NCI-H2029 (cell line): ENCODE results near the gene NR2E1.

Experiments
- DNase-seq: peaks from one replicate; lab custom pipeline; 2025; lab: John Stamatoyannopoulos, UW

NR2E1 gene

DNA sequence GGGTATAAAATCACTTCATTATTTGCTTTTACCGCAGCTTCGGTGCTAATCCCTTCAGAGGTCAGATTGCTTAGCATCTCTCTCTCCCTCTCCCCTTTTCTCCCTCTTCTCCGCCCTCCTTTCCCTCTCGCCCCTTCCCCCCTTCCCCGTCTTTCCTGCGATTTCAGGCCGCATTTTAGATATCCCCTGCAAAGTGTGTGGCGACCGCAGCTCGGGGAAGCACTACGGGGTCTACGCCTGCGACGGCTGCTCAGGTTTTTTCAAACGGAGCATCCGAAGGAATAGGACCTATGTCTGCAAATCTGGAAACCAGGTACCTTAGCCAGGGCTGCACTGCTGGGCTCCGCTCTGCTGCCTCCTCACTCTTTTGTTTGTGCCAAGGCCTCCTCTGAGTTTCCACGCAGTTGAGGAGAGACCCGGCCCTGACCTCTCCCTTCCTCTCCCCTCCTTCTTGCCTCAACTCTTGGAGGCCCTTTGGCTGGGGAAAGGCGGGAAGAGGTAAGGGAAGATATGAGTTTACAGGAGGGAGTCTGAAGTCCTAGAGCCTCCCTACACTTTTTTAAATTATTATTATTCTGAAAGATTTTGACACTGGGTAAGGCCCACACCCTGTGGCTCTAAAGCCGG, 5.6 kb downstream of the NR2E1 start:
- no peak for DNase-seq

DNA sequence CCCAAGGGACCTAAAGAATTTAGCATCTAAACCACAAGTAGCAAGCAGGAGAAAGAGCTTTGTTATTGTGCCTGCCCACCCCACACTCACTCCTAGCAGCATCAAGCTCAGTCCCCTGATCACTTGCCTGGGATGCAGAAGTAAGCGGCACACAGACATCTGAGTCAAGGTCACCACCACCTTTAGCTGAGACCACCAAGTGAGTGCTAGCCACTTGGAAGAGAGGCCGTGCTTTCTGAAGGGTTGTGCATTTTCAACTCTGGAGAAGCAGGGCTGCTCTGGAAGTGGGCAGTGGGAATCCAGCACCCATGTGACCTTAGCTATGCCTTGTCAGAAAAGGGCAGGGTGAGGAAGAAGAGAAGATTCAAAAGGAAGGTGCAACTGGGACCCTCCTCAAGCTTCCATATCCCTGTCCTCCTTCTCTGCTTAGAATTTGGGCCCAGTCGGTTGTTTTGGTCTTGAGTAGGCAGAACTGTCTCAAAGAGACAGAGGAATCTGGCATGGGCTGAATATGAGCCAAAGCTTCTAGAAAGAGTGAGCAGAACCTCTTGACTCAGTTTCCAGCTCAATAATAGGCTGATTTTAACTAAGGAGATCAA, 6.2 kb downstream of the NR2E1 start:
- DNase-seq = no peak

DNA sequence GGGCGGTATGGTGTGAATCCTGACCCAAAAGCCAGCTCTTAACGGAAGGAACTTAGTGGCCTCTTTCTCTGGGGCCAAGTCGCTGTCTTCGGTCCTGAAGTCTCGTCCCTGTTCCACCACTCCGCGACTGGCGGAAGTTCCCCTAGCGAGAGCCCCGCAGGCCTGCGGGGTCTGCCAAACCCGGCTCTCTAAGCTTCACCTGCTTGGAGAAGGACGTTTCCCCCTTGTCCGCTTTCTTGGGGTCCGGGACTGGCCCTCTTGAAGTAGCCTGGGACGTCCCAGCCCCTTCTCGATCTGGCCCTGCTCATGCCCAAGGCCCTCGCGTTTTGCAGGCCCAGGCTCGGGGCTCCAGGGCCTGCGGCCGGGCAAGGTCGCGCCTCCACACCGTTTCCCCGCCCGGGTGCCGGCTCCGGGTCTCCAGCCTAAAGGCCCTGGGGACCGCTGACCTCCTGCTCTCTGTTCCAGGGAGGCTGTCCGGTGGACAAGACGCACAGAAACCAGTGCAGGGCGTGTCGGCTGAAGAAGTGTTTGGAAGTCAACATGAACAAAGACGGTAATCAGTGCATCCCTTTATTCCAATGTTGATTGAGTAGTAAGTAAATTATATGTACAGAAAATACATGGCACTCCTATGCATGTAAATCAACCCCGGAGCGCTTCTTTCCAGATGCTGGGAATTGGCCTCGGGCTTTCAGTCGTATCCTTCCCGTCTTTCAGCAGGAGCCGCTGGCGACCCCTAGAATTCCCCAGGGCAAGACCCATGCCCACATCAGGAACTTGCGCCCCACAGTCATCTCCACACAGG, 8.8 kb downstream of the NR2E1 start:
- DNase-seq = no peak

DNA sequence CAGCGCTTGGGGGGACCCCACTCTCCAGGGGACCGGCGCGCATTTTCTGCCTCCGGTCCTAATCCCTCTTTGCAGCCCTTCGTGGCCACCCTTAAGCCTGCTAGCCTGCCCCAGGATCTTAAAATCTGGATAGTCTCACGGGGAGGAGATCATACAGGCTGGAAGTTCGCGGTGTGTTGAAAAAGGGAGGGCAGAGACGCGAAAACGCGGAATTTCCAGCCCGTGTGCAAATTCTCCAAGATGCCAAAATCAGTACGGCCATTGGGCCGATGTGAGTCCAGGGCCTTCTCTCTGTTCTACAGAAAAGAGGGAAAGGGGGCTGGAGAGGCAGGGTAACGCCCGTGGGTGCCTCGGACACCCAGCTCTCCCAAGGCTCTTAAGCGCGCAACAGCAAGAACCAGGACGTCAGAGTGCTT, 9.4 kb downstream of the NR2E1 start:
- no peak for DNase-seq

DNA sequence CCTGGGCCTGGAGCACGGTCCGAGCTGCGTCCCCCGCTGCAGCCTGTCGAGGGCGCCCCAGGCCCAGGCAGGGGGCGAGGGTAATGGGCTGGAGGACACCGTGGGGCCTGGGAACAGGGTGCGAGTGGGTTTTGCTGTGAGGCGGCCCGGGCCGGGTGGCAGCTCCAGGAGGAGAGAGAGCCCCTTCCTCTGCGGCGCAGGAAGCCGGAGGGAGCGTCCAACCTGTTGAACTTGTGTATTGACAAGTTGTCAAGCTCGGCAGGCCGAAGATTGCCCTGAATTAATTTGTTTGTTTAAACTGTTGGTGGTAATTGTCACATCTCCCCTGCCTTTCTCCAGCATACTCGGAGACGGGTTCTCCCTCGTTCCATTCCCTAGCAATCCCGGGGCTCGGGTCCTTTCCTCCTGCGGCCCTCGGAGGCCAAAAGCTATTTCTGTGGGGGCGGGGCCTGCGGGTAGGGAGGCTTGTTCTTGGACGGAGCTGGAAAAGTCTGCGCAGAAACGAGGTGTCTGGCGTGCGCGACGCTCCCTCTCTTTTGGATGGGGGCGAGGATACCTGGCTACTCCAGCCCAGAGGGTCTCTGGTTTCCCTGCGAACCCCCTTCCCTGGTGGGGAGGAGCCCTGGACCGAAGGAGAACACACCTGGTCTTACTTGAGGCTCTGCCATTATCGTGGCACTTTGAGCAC, 9.9 kb downstream of the NR2E1 start:
- no peak for DNase-seq

DNA sequence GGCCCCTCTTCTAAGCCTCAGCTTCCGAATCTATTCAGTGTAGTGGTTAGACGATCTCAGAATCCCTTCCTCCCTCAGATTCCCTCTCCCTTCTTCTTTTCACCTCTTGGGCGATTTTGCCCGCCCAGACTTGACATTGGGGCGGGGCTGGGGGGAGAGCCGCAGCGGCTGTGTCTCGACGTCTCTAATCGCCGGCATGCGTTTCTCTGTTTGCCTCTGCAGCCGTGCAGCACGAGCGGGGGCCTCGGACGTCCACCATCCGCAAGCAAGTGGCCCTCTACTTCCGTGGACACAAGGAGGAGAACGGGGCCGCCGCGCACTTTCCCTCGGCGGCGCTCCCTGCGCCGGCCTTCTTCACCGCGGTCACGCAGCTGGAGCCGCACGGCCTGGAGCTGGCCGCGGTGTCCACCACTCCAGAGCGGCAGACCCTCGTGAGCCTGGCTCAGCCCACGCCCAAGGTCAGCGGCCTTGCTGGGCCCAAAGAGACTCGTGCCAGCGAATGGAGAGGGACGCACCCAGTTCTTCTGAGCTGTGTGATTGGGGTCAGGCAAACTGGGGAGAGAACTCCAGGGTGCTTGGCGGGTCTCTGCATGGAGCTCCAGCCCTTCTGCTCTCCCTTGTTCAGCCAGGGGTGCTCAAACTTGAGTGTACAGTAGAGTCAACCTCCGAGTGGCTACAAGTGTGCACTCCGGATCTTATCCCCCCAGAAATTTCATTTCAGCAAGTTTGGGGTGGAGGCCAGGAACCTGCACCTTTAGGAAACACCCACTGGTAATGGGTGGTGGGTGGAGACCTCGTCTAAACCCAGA, 10.7 kb downstream of the NR2E1 start:
- DNase-seq = no peak

DNA sequence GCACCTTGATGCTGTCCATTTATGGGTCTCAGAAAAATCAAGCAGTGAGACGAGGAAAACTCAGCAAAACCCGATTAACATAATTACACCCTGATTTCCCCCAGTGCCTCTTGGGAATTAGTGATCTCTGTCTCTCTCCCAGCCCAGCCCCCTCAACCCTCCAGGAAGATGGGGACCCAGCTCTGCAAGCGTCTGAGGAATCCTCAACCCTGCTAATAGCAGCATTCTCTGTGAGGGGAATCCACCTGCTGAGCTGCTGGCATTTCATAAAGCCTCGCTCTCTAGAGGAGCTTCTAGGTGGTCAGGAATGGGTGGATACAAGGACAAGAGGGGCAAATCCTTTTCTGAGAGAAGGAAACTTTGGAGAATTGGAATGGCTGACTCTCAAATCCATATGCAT, 13.9 kb downstream of the NR2E1 start:
- no peak for DNase-seq

DNA sequence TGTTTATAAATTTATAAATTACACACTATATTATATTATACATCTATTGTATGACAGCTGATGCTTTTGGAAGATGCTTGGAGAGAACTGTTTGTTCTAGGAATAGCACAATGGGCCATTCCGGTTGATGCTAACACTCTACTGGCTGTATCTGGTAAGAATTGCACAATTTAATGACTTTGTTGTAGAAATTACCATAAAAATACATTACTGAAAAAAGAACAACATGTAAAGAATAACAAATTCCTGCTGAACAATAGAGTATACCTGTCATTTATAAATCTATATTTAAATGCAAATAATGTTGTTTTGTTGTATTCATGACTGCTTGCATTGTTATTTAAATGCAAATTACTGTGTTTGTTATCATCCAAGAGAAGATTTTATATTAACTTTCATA, 14.4 kb downstream of the NR2E1 start:
- no peak for DNase-seq

DNA sequence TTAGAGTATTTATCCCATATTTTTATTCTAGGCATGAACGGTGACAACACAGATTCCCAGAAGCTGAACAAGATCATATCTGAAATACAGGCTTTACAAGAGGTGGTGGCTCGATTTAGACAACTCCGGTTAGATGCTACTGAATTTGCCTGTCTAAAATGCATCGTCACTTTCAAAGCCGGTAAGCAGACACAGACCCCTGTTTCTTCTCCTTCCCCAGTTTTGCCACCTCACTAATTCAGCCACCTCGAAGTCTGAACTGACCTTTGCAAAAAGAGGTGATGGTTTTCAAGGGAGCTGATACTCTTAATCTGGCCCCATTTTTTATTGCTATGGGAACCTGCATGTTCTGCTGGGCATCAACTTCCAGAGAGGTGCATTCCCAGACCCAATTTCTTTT, 15.0 kb downstream of the NR2E1 start:
- DNase-seq = no peak

DNA sequence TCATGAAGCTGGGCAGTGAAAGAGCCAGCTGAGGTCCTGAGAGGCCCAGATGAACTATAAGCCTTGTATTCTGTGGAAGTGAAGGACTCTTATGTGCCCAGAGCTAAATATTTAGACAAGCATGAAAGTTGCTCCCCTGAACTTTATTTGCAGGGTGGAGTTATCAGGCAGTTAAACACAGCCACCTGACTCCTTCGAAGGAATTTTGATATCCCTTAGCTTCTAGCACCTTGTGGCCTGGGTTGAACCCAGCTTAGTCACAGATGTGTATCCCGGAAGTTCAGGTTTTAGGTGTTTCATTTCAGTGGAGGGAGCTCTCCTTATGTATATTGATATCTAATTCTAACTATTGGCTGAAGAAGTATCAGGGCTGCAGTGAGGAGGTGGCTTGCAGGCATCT, 20.4 kb downstream of the NR2E1 start:
- DNase-seq = no peak

DNA sequence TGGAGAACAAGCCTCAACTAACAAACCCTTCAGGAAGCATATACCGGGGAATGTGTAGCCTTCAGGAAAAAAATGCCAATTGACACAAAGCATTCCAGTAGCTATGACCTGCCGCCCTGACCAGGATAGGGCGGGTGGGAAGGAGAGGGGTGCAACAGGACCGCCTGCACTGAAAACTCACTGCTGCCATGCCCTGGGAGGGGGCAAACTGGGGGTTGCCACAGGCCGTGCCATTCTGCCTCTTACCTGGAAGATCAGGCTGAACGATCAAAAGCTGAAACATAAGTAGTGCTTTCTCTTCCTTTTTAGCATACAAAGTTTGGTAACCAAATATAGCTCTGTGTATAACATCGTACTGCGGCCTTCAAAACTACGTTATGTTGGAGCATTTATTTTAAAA, 21.7 kb downstream of the NR2E1 start:
- no peak for DNase-seq

DNA sequence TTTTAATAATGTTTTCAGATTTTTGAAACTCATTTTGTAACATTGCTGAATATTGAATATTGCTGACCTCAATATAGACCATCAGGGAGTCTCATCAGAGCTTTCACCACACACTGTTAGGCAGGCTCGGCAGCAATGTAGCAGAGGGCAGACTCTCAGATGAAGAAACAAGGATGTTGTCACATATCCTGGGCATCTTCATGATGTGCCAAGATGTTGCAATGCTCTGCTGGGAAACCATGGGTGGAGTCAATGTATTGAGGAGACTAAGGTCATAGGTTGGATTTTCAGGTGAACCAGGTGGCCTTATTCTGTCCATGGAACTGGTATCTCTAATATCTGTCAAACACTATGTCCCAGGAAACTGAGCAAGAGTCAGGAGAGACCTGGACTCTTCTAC, 27.3 kb downstream of the NR2E1 start:
- no peak for DNase-seq

DNA sequence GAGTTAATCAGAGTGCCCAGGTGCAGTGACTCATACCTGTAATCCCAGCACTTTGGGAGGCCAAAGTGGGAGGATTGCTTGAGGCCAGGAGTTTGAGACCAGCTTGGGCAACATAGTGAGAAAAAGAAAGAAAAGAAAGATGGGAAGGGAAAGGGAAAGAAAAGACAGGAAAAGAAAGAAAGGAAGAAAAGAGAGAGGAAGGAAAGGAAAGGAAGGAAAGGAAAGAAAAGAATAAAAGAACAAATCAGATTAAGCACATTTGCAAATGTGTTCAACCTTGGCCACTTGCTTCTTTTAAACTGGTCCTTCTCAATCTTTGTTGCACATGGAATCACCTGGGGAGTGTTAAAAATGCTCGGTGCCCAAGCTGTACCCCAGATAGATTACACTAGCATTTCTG, 28.0 kb downstream of the NR2E1 start:
- DNase-seq = no peak

DNA sequence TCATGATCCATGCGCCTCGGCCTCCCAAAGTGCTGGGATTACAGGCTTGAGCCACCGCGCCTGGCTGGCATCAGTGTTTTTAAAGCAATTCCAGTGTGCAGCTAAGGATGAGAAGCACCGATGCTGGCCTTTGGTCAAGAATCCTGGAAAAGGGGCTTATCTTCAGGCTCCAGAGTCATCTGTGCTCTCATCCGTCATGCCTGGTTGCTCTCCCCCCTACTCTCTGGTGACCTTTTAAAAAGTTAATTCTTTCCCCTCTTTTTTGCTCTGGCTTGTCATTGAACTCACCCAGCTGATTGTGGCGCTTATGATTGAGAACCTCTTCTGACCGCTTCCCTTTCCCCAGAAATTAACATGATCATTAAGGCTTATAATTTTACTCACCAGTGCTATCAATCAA, 28.7 kb downstream of the NR2E1 start:
- DNase-seq = no peak

DNA sequence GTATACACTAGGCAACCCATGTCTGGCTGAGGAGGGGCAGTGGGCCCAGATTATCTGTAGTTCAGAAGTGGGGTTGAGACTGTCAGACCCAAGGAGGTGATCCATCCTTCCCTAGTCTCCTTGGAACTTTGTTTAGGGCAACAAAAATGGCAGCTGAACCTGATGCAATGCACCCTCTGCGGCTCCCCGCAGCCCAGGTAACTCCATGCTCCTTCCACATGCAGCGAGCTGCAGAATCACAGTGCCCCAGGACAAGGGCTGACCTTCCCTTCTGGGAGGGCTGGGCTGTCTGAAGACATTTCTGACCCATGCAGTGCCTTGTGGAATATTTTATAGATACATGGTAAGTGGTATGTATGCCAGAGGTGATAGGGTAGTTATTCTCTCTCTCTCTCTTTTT, 29.4 kb downstream of the NR2E1 start:
- DNase-seq = no peak

DNA sequence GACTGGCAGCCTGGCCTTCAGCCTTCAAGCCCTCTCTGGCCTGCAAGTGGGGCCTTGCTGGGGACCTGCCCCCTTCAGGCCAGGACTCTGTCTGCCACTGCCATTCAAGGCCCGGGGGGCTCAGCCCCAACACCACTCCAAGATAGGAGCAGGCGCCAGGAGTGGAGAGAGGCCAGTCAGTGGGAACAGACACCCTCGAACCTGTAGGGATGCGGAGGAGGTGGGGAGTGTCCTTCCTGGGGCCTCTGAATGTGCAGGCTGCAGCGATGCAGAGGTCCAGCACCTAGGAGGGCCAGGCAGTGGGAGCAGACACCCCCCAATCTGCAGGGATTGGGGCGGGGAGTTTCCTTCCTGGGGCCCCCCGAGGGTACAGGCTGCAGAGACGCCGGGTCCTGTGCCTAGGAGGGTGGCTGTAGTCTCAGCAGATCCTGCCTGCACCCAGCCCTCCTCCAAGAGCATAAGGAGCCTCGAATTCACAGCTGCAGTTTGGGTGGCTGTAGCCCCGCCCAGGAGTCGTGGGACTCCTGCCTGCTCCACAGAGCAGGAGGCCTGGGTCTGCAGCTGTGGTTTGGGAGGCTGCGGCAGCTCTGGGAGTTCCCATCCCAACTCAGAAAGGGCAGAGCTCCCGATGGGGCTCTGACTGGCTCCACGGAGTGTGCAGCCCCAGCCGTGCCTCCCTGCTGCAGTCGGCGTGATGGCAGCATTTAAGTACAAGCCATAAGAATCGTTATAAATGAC, 33.1 kb downstream of the NR2E1 start:
- no peak for DNase-seq

DNA sequence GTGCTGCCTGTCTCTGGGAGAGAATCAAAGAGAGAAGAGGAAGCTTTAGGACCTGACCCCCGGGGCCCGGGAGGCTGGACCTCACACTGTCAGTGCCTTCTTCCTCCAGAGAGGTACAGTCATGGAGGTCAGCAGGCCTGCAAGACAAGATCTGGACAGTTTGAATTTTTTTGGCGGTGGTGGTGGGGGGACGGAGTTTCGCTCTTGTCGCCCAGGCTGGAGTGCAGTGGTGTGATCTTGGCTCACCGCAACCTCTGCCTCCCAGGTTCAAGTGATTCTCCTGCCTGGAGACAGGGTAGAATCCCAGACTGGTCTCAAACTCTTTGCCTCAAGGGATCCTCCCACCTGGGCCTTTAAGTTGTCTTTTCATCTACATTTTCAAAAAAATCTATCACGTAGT, 34.4 kb downstream of the NR2E1 start:
- DNase-seq = no peak

DNA sequence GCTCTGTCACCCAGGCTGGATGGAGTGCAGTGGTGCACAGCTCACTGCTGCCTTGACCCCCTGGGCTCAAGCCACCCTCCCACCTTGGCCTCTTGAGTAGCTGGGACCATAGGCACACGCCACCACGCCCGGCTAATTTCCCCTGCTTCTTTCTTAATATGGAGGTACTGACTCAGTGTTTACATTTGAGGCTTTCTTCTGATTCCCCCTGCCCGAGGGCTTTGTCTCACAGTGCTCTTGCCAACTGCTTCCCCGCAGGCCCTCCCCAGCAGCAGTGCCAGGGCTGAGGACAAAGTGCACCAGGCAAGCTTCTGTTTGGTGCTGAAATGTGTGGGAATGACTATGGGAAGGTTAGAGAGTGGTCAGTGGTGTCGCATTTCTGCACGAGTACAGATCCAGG, 34.8 kb downstream of the NR2E1 start:
- no peak for DNase-seq

DNA sequence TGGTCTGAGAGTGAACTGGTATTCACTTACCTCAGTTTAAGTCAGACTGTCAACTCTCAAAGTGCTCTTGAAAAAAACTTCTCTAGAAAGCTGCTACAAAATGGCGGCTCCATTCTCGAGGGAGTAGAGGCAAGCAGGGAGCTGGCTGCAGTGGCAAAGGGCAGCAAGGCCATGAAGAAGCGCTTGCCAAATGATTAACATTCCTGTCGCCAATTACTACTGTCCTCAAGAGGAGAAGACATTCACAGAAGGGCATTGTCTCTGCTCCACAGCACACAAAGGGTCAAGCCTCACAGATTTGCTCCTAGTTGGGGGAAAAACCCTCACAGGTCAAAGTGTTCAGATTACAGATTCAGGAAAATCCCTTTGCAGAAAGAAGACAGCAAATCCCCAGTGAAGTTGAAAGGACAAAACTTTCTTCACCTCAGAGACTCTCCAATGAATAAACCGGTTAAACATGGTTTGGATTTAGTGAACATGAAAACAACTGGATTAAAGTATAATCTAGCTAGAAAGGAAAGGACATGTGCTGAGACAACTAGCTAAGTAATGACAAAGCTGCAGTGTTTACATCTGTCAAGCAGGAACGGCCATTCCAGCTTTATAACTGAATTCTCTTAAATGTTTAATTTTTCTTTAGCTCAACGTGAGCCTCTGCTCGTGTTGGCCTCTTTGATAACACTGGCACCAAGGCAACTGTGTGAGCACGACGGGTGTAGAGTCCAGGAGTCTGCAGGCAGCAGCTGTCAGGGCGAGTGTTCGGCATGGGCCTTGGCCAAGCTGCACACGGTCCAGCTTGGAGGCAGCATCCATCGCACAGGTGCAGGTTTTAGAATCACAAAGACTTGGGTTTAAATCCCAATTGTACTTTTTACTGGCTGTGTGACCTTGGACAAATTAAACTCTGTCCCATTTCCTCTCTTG, 37.6 kb downstream of the NR2E1 start:
- no peak for DNase-seq

DNA sequence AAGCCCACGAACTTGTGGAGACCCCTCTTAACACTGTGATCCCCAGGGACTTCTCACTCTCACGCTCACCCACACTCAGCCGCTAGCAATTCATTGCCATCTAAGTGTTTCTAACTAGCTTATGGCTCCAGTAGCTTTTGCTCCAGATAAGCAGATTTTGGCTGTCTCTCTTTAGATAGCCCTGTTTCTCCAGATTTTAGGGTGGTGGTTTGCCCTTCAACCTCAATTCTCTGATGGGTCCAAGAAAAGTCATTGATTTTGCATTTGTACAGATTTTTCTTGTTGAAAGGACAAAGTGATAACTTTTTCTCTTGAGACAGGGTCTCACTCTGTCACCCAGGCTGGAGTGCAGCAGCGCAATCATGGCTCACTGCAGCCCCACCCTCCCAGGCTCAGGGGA, 41.2 kb downstream of the NR2E1 start:
- DNase-seq = no peak
